Liver (tissue), 9 donors: ENCODE measurements around the gene MYO16. TPM values are rescaled to one million over a fixed set of nuclear protein-coding genes. Genes with fewer than 3 reads are reported as not detected.

Experiments
- DNase-seq: peaks from one replicate; pipeline ENCODE4 v3.0.0-alpha.2; 2017; ENCODE audit warnings: low spot score
- H3K27ac ChIP-seq, 2 donors: one replicate each; pipeline ENCODE4 v1.7.0; 2013; ENCODE audit warnings: inconsistent platforms in 2 of 2, low read length in 2 of 2, control low read depth in 1 of 2, low read depth in 1 of 2, mild to moderate bottlenecking in 1 of 2
- H3K27me3 ChIP-seq, 4 donors: one replicate each; pipeline versions ENCODE4 v1.6.1 to v1.7.0; 2013; ENCODE audit warnings: low read length in 3 of 4, inconsistent platforms in 1 of 4, mild to moderate bottlenecking in 1 of 4, moderate library complexity in 1 of 4; ENCODE audit not compliant: control insufficient read depth in 4 of 4, insufficient read depth in 4 of 4
- H3K36me3 ChIP-seq, 4 donors: one replicate each; pipeline versions ENCODE4 v1.6.1 to v1.7.0; 2013; ENCODE audit warnings: low read length in 3 of 4, mild to moderate bottlenecking in 3 of 4, low read depth in 1 of 4, moderate library complexity in 1 of 4; ENCODE audit not compliant: control insufficient read depth in 4 of 4, insufficient read depth in 3 of 4
- H3K4me1 ChIP-seq, 4 donors: one replicate each; pipeline versions ENCODE4 v1.6.1 to v1.7.0; 2013; ENCODE audit warnings: low read length in 3 of 4, mild to moderate bottlenecking in 3 of 4, moderate library complexity in 1 of 4; ENCODE audit not compliant: control insufficient read depth in 4 of 4, insufficient read depth in 4 of 4
- H3K4me3 ChIP-seq, 3 donors: one replicate each; pipeline versions ENCODE4 v1.6.1 to v1.7.0; 2013; ENCODE audit warnings: low read length in 3 of 3, control low read depth in 1 of 3, low read depth in 1 of 3, mild to moderate bottlenecking in 1 of 3
- H3K9ac ChIP-seq, 2 donors: one replicate each; pipeline ENCODE4 v1.7.0; 2013; ENCODE audit warnings: low read length in 2 of 2, mild to moderate bottlenecking in 2 of 2, moderate library complexity in 2 of 2, control low read depth in 1 of 2, low read depth in 1 of 2
- H3K9me3 ChIP-seq, 4 donors: one replicate each; pipeline versions ENCODE4 v1.6.1 to v1.7.0; 2013; ENCODE audit warnings: low read length in 3 of 4; ENCODE audit not compliant: control insufficient read depth in 4 of 4
- ATF3 ChIP-seq: IDR thresholded peaks from 2 replicates; pipeline ENCODE4 v1.6.1; 2016; ENCODE audit warnings: antibody characterized with exemption
- CTCF ChIP-seq: fragments of 150-350 bp; IDR thresholded peaks from 2 replicates; pipeline ENCODE4 v1.5.1; 2017; ENCODE audit warnings: improper control_type of control experiment, low read depth, low read length; ENCODE audit not compliant: missing input control
- EGR1 ChIP-seq, 2 donors: IDR thresholded peaks; 2 replicates each; pipeline ENCODE4 v1.6.1; 2016 to 2018; ENCODE audit warnings: antibody characterized with exemption in 2 of 2, low read depth in 2 of 2
- FOXA1 ChIP-seq: IDR thresholded peaks from 2 replicates; pipeline ENCODE4 v1.6.1; 2016; ENCODE audit warnings: antibody characterized with exemption
- FOXA2 ChIP-seq: IDR thresholded peaks from 2 replicates; pipeline ENCODE4 v1.6.1; 2016; ENCODE audit warnings: antibody characterized with exemption
- HNF4A ChIP-seq, 2 donors: conservative IDR thresholded peaks; 2 replicates each; pipeline ENCODE4 v1.6.1; 2016; ENCODE audit warnings: antibody characterized with exemption in 2 of 2, mild to moderate bottlenecking in 2 of 2
- JUND ChIP-seq, 2 donors: IDR thresholded peaks; 2 replicates each; pipeline ENCODE4 v1.6.1; 2016; ENCODE audit warnings: antibody characterized with exemption in 2 of 2
- NR2F2 ChIP-seq: IDR thresholded peaks from 2 replicates; pipeline ENCODE4 v1.6.1; 2016; ENCODE audit warnings: antibody characterized with exemption
- REST ChIP-seq: IDR thresholded peaks from 2 replicates; pipeline ENCODE4 v1.6.1; 2016; ENCODE audit warnings: antibody characterized with exemption, mild to moderate bottlenecking
- RXRA ChIP-seq, 2 donors: IDR thresholded peaks; 2 replicates each; pipeline ENCODE4 v1.6.1; 2017 to 2018; ENCODE audit warnings: antibody characterized with exemption in 2 of 2, mild to moderate bottlenecking in 1 of 2
- TAF1 ChIP-seq: conservative IDR thresholded peaks from 2 replicates; pipeline ENCODE4 v1.6.1; 2016; ENCODE audit warnings: antibody characterized with exemption, mild to moderate bottlenecking
- YY1 ChIP-seq: IDR thresholded peaks from 2 replicates; pipeline ENCODE4 v1.6.1; 2016; ENCODE audit warnings: antibody characterized with exemption, mild to moderate bottlenecking
- ZBTB33 ChIP-seq: IDR thresholded peaks from 2 replicates; pipeline ENCODE4 v1.6.1; 2016; ENCODE audit warnings: antibody characterized with exemption
- WGBS: extraction: QIAGEN DNeasy Blood & Tissue Kit; methylation state at CpG from one replicate; pipeline ENCODE4 v1.1.7; 2013; 5-methylcytosine and 5-hydroxymethylcytosine counted together
- polyA plus RNA-seq, 2 donors: library from polyadenylated mRNA; stranded (reverse) in 1 of 2; unstranded in 1 of 2; fragments of 200-250 nt in 1 of 2; fragments of >200 nt in 1 of 2; fragmentation: Nextera tagmentation in 1 of 2; extraction: Ambion mirVana in 1 of 2; gene quantifications; one replicate each; pipeline versions ENCODE4 v1.2.1 to v1.2.3, GENCODE V29; 2013 to 2015
- total RNA-seq, 2 donors: library from RNA; depleted of rRNA; stranded (reverse); fragments of >200 nt; gene quantifications; one replicate each; pipeline ENCODE4 v1.2.3, GENCODE V29; 2014
- donor health status: healthy.
- donor health status: healthy.
- donor health status: healthy.
- donor health status: healthy.
- donor health status: healthy.

MYO16 gene
- total and polyA plus RNA-seq, 4 donors: 0.37 to 1.1 (median 0.68) TPM

GRCh38 chr13:108638901-108639300 is 9.5 kb downstream of the MYO16 start:
- H3K36me3 ChIP-seq: no peaks in the 10 kb centered on the region
- no peaks in the 10 kb centered on the region for H3K27me3 ChIP-seq
- DNase-seq: no peak
- no peak overlapping the region for H3K4me3 ChIP-seq
- no peak overlapping the region for H3K27ac ChIP-seq
- WGBS: 88% methylated on average over 4 of the region's 4 CpGs
- no peaks in the 10 kb centered on the region for H3K9me3 ChIP-seq
- no peak overlapping the region for H3K9ac ChIP-seq
- no peaks in the 10 kb centered on the region for H3K4me1 ChIP-seq
- TF ChIP-seq RXRA (IDR thresholded peaks at IDR 0.05): no peak
- TF ChIP-seq REST: no peak
- TF ChIP-seq CTCF: no peak
- TF ChIP-seq YY1: no peak
- no peak for TF ChIP-seq JUND (IDR thresholded peaks at IDR 0.05)
- TF ChIP-seq NR2F2: no peak
- TF ChIP-seq HNF4A (conservative IDR thresholded peaks at IDR 0.05): no peak
- no peak for TF ChIP-seq EGR1 (IDR thresholded peaks at IDR 0.05; ENCODE audit: low read depth in 2 of 2)
- no peak for TF ChIP-seq ATF3
- TF ChIP-seq FOXA1: no peak
- no peak for TF ChIP-seq ZBTB33

GRCh38 chr13:108643646-108644353 is 14.4 kb downstream of the MYO16 start:
- Histone ChIP-seq H3K27me3 (no peaks in the 10 kb centered on the region), H3K4me1 (no peaks in the 10 kb centered on the region), H3K4me3 (no peak overlapping the region), H3K9ac (no peak overlapping the region), H3K27ac (no peak overlapping the region), H3K36me3 (no peaks in the 10 kb centered on the region), H3K9me3 (peaks cover 6 to 16% (median 9%) of the 10 kb centered on the region in 4 donors)
- TF ChIP-seq HNF4A (conservative IDR thresholded peaks at IDR 0.05): no peak
- no peak for TF ChIP-seq FOXA2
- no peak for TF ChIP-seq TAF1
- no peak for DNase-seq
- 57% methylated on average over 4 of the region's 4 CpGs for WGBS
